ENCODE data around the gene CTSD. TPM values are rescaled to one million over a fixed set of nuclear protein-coding genes. Genes with fewer than 3 reads are reported as not detected.

CTSD gene
- 100 to 1,000 TPM; 166 to 171 TPM for total RNA-seq

GRCh38 chr11:1763796-1764661 lies at the start of gene CTSD:
CTSD (minus strand) TSS chr11:1763927; CDS start chr11:1763859, 68 bp downstream.

GRCh38 chr11:1750481-1750839 lies 13.3 kb downstream of the CTSD start, which contains the start of gene IFITM10:
IFITM10 (minus strand) TSS chr11:1750595; CDS start chr11:1750442, 153 bp downstream.

Other genes with a start within 250 kb of the CTSD start
- gene DUSP8, start 191.7 kb downstream of the CTSD start, total RNA-seq = 1 to 10 TPM in 1 of 2 experiments, under 1 TPM in 1; 0.91 to 1.1 TPM
- not detected for gene KRTAP5-1, start 178.6 kb downstream of the CTSD start, total RNA-seq
- not detected for gene KRTAP5-2, start 165.6 kb downstream of the CTSD start, total RNA-seq
- not detected for gene KRTAP5-3, start 155.5 kb downstream of the CTSD start, total RNA-seq
- gene KRTAP5-4, start 141.8 kb downstream of the CTSD start, total RNA-seq = not detected
- gene KRTAP5-5, start 134.2 kb downstream of the CTSD start, total RNA-seq = not detected
- not detected for gene KRTAP5-6, start 66.7 kb downstream of the CTSD start, total RNA-seq
- gene IFITM10, start 13.3 kb downstream of the CTSD start, total RNA-seq = 1 to 10 TPM in 1 of 2 experiments, under 1 TPM in 1; 0.68 to 1.5 TPM
- not detected for gene SYT8, start 71.1 kb upstream of the CTSD start, total RNA-seq
- gene TNNI2, start 75.1 kb upstream of the CTSD start, total RNA-seq = not detected
- gene LSP1, start 89.2 kb upstream of the CTSD start, total RNA-seq = 100 to 1,000 TPM; 547 to 564 TPM
- under 1 TPM in 1 of 2 experiments, not detected in 1; 0.05 TPM for gene PRR33, start 128.0 kb upstream of the CTSD start, total RNA-seq
- gene TNNT3, start 155.8 kb upstream of the CTSD start, total RNA-seq = 10 to 100 TPM; 11.3 to 11.5 TPM
- gene MRPL23, start 183.4 kb upstream of the CTSD start, total RNA-seq = 10 to 100 TPM; 83.6 to 85.5 TPM
- gene H19, start 233.9 kb upstream of the CTSD start, total RNA-seq = not detected

Measured in activated naive CD4-positive, alpha-beta T cell treated with anti-CD3 and anti-CD28 coated beads, Interleukin-2, amount 10 ng/mL, durations not matched to agents 5 hours and 36 hours (primary cell).